BLaER1 (cell line): Measurements from ENCODE around the gene NTRK3.
"Not testable (repeated sequence)": the region's sequence is repeated elsewhere in the genome, so short reads cannot be mapped to it uniquely, and the experiment has no call there.

Experiments used
- H3K27ac ChIP-seq: shearing (Covaris generic); formaldehyde crosslinking; 2 replicates; pipeline ENCODE4 v1.8.1; 2022
- H3K27me3 ChIP-seq: shearing (Covaris generic); formaldehyde crosslinking; 2 replicates; pipeline ENCODE4 v1.8.1; 2022
- H3K36me3 ChIP-seq: shearing (Covaris generic); formaldehyde crosslinking; 2 replicates; pipeline ENCODE4 v1.8.1; 2022
- H3K4me1 ChIP-seq: shearing (Covaris generic); formaldehyde crosslinking; 2 replicates; pipeline ENCODE4 v1.8.1; 2022
- H3K4me2 ChIP-seq: shearing (Covaris generic); formaldehyde crosslinking; 2 replicates; pipeline ENCODE4 v1.8.1; 2022
- H3K4me3 ChIP-seq: shearing (Covaris generic); formaldehyde crosslinking; 2 replicates; pipeline ENCODE4 v1.8.1; 2022
- H3K9ac ChIP-seq: shearing (Covaris generic); formaldehyde crosslinking; 2 replicates; pipeline ENCODE4 v1.8.1; 2022
- H3K9me3 ChIP-seq: shearing (Covaris generic); formaldehyde crosslinking; 2 replicates; pipeline ENCODE4 v1.8.1; 2022
- H4K20me1 ChIP-seq: shearing (Covaris generic); formaldehyde crosslinking; 2 replicates; pipeline ENCODE4 v1.8.1; 2022
- Cebpa-rat ChIP-seq: shearing (Covaris generic); IDR thresholded peaks from 2 replicates; pipeline ENCODE4 v1.8.1; 2022

NTRK3 gene

DNA sequence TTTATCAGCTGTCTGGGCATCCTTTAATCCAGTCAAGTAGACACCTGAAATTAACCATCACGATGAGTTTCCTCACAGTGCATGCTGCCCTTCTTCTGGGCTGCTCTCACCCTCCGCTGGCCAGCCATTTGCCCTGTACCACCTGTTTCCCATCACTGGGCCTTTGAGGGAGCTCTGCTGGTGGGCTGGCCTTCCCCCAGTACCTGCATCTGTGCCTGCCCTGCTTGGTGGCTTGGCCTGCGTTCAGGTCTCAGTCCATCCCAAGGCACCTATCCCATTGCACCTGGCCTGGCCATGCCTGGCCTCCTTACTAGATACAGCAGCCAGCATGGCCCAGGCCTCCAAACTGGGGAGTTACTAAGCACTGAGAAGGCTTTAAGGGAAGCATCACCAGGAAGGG is 413.2 kb downstream of the NTRK3 start:
- no peaks in the 10 kb centered on the region for H3K27me3 ChIP-seq
- no peaks in the 10 kb centered on the region for H4K20me1 ChIP-seq
- H3K4me2 ChIP-seq, result no peak overlapping the region
- H3K4me1 ChIP-seq, result no peaks in the 10 kb centered on the region
- H3K9ac ChIP-seq, result no peak overlapping the region
- no peaks in the 10 kb centered on the region for H3K36me3 ChIP-seq
- TF ChIP-seq Cebpa-rat, result no peak
- H3K9me3 ChIP-seq, result peaks cover 9% of the 10 kb centered on the region; the same call in 1 of the 2 replicates
- H3K4me3 ChIP-seq, result no peak overlapping the region
- no peak overlapping the region for H3K27ac ChIP-seq

DNA sequence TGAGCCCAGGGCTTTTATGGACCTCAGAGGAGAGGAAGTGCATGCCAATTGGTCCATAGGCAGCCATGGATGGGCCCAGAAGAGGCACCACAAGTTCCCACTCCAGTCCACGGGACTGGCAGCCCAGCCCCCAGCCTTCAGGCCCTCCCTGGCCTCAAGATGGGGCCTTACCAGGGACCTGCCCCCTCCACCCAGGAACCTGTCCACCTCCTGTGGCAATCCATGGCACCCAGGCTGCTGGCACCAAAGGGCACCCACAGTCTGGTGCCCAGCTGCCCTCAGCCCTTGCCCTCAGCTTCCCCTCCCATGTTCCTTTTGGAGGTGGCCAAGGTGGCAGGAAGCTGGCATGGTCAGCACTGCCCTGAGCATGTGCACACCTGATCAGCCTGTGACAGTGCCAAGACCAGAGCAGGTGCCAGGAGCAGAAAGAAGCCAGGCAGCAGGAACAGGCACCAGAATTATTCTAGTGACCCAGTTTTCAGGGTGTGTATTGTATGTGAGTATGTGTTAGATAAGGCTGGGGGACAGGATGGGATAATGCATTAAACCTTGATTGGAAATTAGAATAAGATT is 415.0 kb downstream of the NTRK3 start:
- Histone ChIP-seq H4K20me1 (no peaks in the 10 kb centered on the region), H3K4me1 (no peaks in the 10 kb centered on the region), H3K4me2 (no peak overlapping the region), H3K4me3 (no peak overlapping the region), H3K36me3 (no peaks in the 10 kb centered on the region), H3K9ac (no peak overlapping the region), H3K27ac (no peak overlapping the region), H3K27me3 (no peaks in the 10 kb centered on the region), H3K9me3 (peaks cover 9% of the 10 kb centered on the region; the same call in 1 of the 2 replicates)
- TF ChIP-seq Cebpa-rat, result no peak

DNA sequence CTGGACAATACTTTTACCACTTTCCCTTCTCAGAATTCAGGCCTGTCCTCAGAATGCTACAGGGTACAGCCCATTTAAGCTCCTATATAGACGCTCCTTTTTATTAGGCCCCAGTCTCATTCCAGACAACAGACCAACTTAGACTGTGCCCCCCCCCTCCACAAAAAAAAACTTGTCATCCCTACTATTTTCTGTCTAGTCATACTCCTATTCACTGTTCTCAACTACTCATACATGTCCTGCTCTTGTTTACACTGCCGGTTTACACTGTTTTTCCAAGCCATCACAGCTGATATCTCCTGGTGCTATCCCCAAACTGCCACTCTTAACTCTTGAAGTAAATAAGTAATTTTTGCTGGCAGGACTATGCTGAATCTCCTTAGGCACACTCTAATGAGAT is 420.7 kb downstream of the NTRK3 start:
- H3K9me3 ChIP-seq, H3K9ac ChIP-seq, H3K27ac ChIP-seq, H4K20me1 ChIP-seq, H3K4me2 ChIP-seq, H3K36me3 ChIP-seq, H3K27me3 ChIP-seq, H3K4me3 ChIP-seq, H3K4me1 ChIP-seq: not testable (repeated sequence)

DNA sequence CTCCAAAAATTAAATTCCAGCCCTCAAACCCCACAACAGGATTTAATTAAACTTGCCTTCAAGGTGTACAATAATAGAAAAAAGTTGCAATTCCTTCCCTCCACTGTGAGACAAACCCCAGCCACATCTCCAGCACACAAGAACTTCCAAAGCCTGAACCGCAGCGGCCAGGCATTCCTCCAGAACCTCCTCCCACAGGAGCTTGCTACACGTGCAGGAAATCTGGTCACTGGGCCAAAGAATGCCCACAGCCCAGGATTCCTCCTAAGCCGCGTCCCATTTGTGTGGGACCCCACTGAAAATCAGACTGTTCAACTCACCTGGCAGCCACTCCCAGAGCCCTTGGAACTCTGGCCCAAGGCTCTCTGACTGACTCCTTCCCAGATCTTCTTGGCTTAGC is 423.2 kb downstream of the NTRK3 start:
- H3K27me3 ChIP-seq, H3K4me1 ChIP-seq, H3K36me3 ChIP-seq, H3K27ac ChIP-seq, H3K4me2 ChIP-seq, H4K20me1 ChIP-seq, H3K9ac ChIP-seq, H3K9me3 ChIP-seq, H3K4me3 ChIP-seq: not testable (repeated sequence)

DNA sequence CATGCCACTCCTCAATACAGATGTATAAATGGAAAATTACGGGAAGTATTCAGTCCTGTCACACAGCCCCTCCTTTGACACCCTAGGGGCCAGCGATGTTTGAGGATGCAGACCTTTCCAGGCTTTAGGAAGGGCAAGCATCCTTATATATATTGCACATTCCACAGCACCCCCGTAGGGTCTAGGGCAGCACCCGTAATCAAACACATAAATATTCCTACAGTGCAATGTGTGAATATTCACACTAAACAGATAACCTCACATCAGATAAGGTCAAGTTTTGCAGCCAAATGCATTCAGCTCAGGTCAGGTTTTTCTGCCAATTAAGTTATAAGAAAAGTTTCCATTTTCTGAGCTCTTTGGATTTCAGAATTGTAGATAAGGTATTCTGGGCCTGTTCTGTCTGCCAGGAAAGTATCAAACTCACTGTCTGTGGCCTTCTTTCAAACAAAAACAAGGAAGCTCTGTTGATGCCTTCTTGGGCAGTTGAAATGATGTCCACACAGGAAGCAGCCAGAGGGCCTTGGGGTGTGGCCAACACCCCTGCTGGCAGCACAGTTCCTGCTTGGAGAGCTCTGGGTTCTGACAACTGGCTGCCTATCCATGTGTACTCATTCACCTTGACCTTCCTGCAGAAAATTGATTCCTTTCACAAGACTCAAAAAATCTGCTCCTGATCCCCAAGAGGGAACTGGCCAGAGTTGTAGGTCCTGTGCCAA is 427.0 kb downstream of the NTRK3 start:
- Histone ChIP-seq H3K27ac (no peak overlapping the region), H3K9ac (no peak overlapping the region), H3K9me3 (no peaks in the 10 kb centered on the region), H3K27me3 (no peaks in the 10 kb centered on the region), H3K4me1 (no peaks in the 10 kb centered on the region), H3K36me3 (no peaks in the 10 kb centered on the region), H3K4me3 (no peak overlapping the region), H4K20me1 (no peaks in the 10 kb centered on the region), H3K4me2 (no peak overlapping the region)
- no peak for TF ChIP-seq Cebpa-rat

DNA sequence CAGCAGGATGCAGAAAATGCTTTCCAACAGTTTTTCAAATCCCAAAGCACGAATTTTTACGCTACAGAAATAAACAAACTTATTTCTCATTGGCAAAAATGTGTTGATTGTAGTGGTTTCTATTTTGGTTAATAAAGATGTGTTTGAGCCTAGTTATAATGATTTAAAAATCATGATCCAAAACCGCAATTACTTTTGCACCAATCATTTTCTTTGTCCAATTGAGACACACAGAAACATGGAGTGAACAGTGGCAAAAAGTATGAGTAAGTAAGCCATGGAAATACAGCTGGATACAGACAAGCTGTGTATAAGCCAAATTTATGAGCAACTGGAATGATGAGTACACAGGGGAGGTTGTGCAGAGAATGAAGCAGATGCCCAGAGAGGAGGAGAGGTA is 427.9 kb downstream of the NTRK3 start:
- Histone ChIP-seq H3K4me2 (no peak overlapping the region), H3K27ac (no peak overlapping the region), H3K4me3 (no peak overlapping the region), H3K27me3 (no peaks in the 10 kb centered on the region), H3K9me3 (no peaks in the 10 kb centered on the region), H3K4me1 (no peaks in the 10 kb centered on the region), H3K9ac (no peak overlapping the region), H4K20me1 (no peaks in the 10 kb centered on the region), H3K36me3 (no peaks in the 10 kb centered on the region)
- no peak for TF ChIP-seq Cebpa-rat

DNA sequence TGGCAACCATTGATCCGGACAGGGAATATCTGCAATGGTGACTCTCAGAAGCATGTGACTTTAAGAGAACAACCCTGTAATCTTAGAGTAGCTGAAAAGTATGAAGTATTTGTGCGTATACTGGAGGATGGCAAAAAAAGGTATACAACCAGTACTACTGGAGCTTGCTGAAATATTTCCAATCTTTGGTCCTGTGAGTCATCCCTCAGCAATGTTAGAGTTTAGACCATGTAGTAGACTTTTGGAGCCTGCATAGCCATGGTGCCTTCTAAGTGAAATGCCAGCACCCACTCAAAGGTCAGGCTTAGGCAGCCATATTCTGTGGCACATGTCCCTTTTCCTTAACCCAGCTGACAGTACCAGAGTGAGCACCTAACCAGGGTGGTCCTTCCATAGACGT is 429.4 kb downstream of the NTRK3 start:
- Histone ChIP-seq H3K36me3 (no peaks in the 10 kb centered on the region), H3K4me2 (no peak overlapping the region)
- TF ChIP-seq Cebpa-rat, result no peak

DNA sequence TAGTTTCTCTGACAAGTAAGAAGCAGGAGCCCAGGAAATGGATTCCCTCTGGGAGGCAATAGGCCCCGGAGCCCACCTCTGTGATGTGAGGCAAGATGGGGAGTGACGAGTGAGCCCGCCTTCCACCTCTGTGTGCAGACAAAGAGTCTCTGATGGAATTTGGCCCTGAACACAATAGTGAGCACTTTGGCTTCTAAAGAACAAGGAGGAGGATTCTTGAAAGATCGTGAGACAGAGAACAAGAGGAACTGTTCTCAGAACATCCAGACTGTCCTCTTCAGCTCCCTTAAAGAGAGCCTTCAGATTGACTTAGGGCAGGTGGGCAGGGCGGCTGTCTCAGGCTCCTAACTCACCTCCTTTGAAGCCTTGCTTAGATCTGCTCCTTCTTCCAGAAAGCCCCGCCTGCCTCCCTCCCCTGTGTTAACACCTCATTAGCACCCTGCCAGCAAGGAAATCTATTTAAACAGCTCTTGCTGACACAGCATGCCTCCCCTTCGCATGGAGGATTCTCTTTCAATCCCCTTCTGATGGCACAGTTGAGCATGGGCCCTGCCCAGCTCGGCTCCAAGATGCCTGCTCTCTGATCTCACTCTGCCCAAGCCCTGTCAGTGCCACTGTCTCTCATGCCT is 430.3 kb downstream of the NTRK3 start:
- Histone ChIP-seq H3K36me3 (no peaks in the 10 kb centered on the region), H3K27me3 (no peaks in the 10 kb centered on the region), H4K20me1 (no peaks in the 10 kb centered on the region), H3K9me3 (no peaks in the 10 kb centered on the region), H3K4me2 (no peak overlapping the region), H3K4me3 (no peak overlapping the region), H3K4me1 (no peaks in the 10 kb centered on the region), H3K27ac (no peak overlapping the region), H3K9ac (no peak overlapping the region)
- no peak for TF ChIP-seq Cebpa-rat

More for the DNA sequence above, 429.4 kb downstream of the NTRK3 start:
- Histone ChIP-seq H3K27ac (no peak overlapping the region), H3K27me3 (no peaks in the 10 kb centered on the region), H3K9me3 (no peaks in the 10 kb centered on the region), H3K4me3 (no peak overlapping the region), H3K4me1 (no peaks in the 10 kb centered on the region), H3K9ac (no peak overlapping the region), H4K20me1 (no peaks in the 10 kb centered on the region)

DNA sequence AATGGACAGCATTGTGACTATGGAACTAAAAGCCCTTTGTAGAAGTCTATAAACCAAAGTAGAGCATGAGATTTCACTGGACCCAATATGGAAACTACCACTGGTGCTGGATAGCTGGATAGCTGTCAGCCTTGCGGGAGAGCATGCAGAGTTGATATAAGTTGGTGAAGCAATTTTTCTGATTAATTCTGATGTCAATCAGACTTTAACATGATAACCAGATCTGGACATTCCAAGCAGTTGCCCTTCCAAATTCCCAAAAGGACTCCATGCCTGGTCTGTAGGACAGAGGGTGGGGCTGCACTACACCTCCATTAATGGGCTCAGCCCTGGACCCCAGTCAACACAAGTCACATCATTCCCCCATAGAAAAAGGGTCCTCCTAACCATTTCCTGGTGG is 437.8 kb downstream of the NTRK3 start:
- TF ChIP-seq Cebpa-rat, result no peak
- Histone ChIP-seq H4K20me1 (no peaks in the 10 kb centered on the region), H3K27me3 (no peaks in the 10 kb centered on the region), H3K4me1 (no peaks in the 10 kb centered on the region), H3K27ac (no peak overlapping the region), H3K9me3 (no peaks in the 10 kb centered on the region), H3K9ac (no peak overlapping the region), H3K36me3 (no peaks in the 10 kb centered on the region), H3K4me2 (no peak overlapping the region), H3K4me3 (no peak overlapping the region)

DNA sequence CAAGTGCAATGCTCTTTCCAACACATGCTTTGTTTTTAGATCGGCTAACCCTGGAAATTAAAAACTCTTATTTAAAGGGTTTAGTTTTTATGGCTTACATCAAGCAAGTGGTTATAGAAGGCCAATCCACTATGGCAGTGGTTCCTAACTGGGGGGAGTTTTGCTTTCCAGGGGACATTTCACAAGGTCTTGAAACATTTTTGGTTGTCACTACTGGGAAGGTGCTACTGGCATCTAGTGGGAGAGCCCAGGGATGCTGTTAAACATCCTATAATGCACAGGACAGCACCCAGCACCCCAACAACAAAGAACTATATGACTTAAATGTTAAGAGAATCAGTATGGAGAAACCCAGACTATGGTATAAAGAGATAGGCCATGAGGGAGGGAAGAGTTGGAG is 439.0 kb downstream of the NTRK3 start:
- H3K36me3 ChIP-seq, result no peaks in the 10 kb centered on the region

More for the DNA sequence above, 439.0 kb downstream of the NTRK3 start:
- Histone ChIP-seq H3K9me3 (no peaks in the 10 kb centered on the region), H3K27ac (no peak overlapping the region), H3K9ac (no peak overlapping the region), H3K4me1 (no peaks in the 10 kb centered on the region), H3K4me3 (no peak overlapping the region), H4K20me1 (no peaks in the 10 kb centered on the region), H3K27me3 (no peaks in the 10 kb centered on the region), H3K4me2 (no peak overlapping the region)
- TF ChIP-seq Cebpa-rat, result no peak
